ENCODE results near the gene GAL3ST3. TPM values are rescaled to one million over a fixed set of nuclear protein-coding genes. Genes with fewer than 3 reads are reported as not detected.
"Not testable (repeated sequence)": the region's sequence is repeated elsewhere in the genome, so short reads cannot be mapped to it uniquely, and the experiment has no call there.

Gene GAL3ST3
- total RNA-seq, 2 experiments from 2014 or later: 0.51 to 1.0 TPM

GRCh38 chr11:66080055-66080817 lies 31.3 kb upstream of the GAL3ST3 start:
- DNase-seq (peak; percentile 85), ATAC-seq (peak; percentile 76)
- Mint-ChIP-seq H3K27ac (peak overlapping the region; percentile 99), H3K9me3 (no peaks in the 10 kb centered on the region), H3K36me3 (ENCODE audit: low read depth) (peaks cover 24% of the 10 kb centered on the region), H3K27me3 (no peaks in the 10 kb centered on the region), H3K4me3 (peak overlapping the region; percentile 75), H3K4me1 (ENCODE audit: low read depth) (peaks cover 86% of the 10 kb centered on the region)
- no peak for TF ChIP-seq CTCF (IDR thresholded peaks at IDR 0.05)
- intact Hi-C loops (cut with micrococcal nuclease): no loop called here
- ChIA-PET POLR2A (interaction anchor here (1.0 to 3.3 kb wide), 4 partner anchors 10 to 1161 kb away, joined by 3 to 25 read pairs (median 7); partner anchors contain the start of genes PACS1 and SF3B2), CTCF (interaction anchor here (1.2 to 8.2 kb wide), 9 partner anchors 10 to 300 kb away, joined by 3 to 59 read pairs (median 3); partner anchors contain the start of gene PACS1)

- ATAC-seq; intact Hi-C loops (cut with micrococcal nuclease); H3K4me3 Mint-ChIP-seq; H3K9me3 Mint-ChIP-seq; H3K27me3 Mint-ChIP-seq: not testable (repeated sequence)
- peak; percentile 30 for DNase-seq
- peaks cover 34% of the 10 kb centered on the region for H3K36me3 Mint-ChIP-seq (ENCODE audit: low read depth)
- peak overlapping the region; percentile 99 for H3K27ac Mint-ChIP-seq
- CTCF ChIA-PET: interaction anchor here (1.3 to 8.2 kb wide), 5 partner anchors 9 to 55 kb away, joined by 3 to 59 read pairs (median 6); partner anchors contain the start of gene PACS1
- H3K4me1 Mint-ChIP-seq (ENCODE audit: low read depth): peaks cover 80% of the 10 kb centered on the region
- POLR2A ChIA-PET: interaction anchor here (0.6 to 3.3 kb wide), 3 partner anchors 9 to 159 kb away, joined by 5 to 25 read pairs (median 11); partner anchors contain the start of genes PACS1 and SF3B2
Measured at GRCh38 chr11:66078949-66079348, 30.0 kb upstream of the GAL3ST3 start.

- Mint-ChIP-seq H3K9me3 (no peaks in the 10 kb centered on the region), H3K4me3 (no peak overlapping the region), H3K4me1 (ENCODE audit: low read depth) (peaks cover 76% of the 10 kb centered on the region), H3K27me3 (no peaks in the 10 kb centered on the region), H3K36me3 (ENCODE audit: low read depth) (peaks cover 43% of the 10 kb centered on the region), H3K27ac (peak overlapping the region; percentile 99)
- intact Hi-C loops (cut with micrococcal nuclease): no loop called here
- ATAC-seq (no peak), DNase-seq (no peak)
- CTCF ChIA-PET: interaction anchor here (1.2 to 8.2 kb wide), 5 partner anchors 8 to 56 kb away, joined by 3 to 59 read pairs (median 6); partner anchors contain the start of gene PACS1
- TF ChIP-seq CTCF (IDR thresholded peaks at IDR 0.05): no peak
- POLR2A ChIA-PET: interaction anchor here (1.2 to 3.3 kb wide), 2 partner anchors 25 to 42 kb away, joined by 3 to 11 read pairs; partner anchors contain the start of gene SF3B2
Measured at GRCh38 chr11:66077927-66078326, 29.0 kb upstream of the GAL3ST3 start.

- Mint-ChIP-seq H3K9me3 (no peaks in the 10 kb centered on the region), H3K4me3 (no peak overlapping the region), H3K27ac (peak overlapping the region; percentile 5), H3K27me3 (no peaks in the 10 kb centered on the region), H3K36me3 (ENCODE audit: low read depth) (peaks cover 51% of the 10 kb centered on the region), H3K4me1 (ENCODE audit: low read depth) (peaks cover 76% of the 10 kb centered on the region)
- ATAC-seq (no peak), DNase-seq (no peak)
- no peak for TF ChIP-seq CTCF (IDR thresholded peaks at IDR 0.05)
- ChIA-PET CTCF (interaction anchor here (3.8 kb wide), 1 partner anchor 58 kb away, joined by 13 read pairs; no protein-coding TSS in a partner anchor), POLR2A (interaction anchor here (0.5 to 1.5 kb wide), 5 partner anchors 23 to 68 kb away, joined by 3 read pairs; no protein-coding TSS in a partner anchor)
- intact Hi-C loops (cut with micrococcal nuclease): no loop called here
Measured at GRCh38 chr11:66076561-66076960, 27.6 kb upstream of the GAL3ST3 start.

GRCh38 chr11:66075273-66075672 lies 26.3 kb upstream of the GAL3ST3 start:
- H3K9me3 Mint-ChIP-seq: no peaks in the 10 kb centered on the region

More at GRCh38 chr11:66075273-66075672, 26.3 kb upstream of the GAL3ST3 start:
- Mint-ChIP-seq H3K27ac (no peak overlapping the region), H3K27me3 (no peaks in the 10 kb centered on the region), H3K4me3 (no peak overlapping the region), H3K4me1 (ENCODE audit: low read depth) (peaks cover 64% of the 10 kb centered on the region), H3K36me3 (ENCODE audit: low read depth) (peaks cover 55% of the 10 kb centered on the region)
- intact Hi-C loops (cut with micrococcal nuclease): no loop called here
- DNase-seq: no peak
- POLR2A ChIA-PET: interaction anchor here (1.3 to 1.5 kb wide), 2 partner anchors 24 to 70 kb away, joined by 3 read pairs; no protein-coding TSS in a partner anchor
- TF ChIP-seq CTCF (IDR thresholded peaks at IDR 0.05): no peak
- CTCF ChIA-PET: interaction anchor here (1.3 to 3.8 kb wide), 3 partner anchors 53 to 190 kb away, joined by 3 to 13 read pairs (median 3); no protein-coding TSS in a partner anchor
- no peak for ATAC-seq

Measured in activated CD8-positive, alpha-beta T cell treated with anti-CD3 and anti-CD28 coated beads for 36 hours (primary cell).